SU-DHL-6 (cell line): ENCODE data around the gene STARD8.

Source experiments
- H2AFZ ChIP-seq: fragments of 200-600 bp; sonication (generic); 2 replicates; pipeline ENCODE4 v1.6.1; 2014; ENCODE audit warnings: low read depth, mild to moderate bottlenecking, moderate library complexity, mixed read lengths, antibody characterized with exemption, low read length; ENCODE audit not compliant: severe bottlenecking
- H3F3A ChIP-seq: fragments of 200-600 bp; shearing (Covaris generic); 2 replicates; pipeline ENCODE4 v1.6.0; 2016; ENCODE audit warnings: antibody characterized with exemption, mild to moderate bottlenecking; ENCODE audit not compliant: insufficient read depth
- H3K27ac ChIP-seq: fragments of 200-600 bp; sonication (generic); 2 replicates; pipeline ENCODE4 v1.5.1; 2016; ENCODE audit warnings: low read depth, mild to moderate bottlenecking, low read length, moderate library complexity, mixed read lengths
- H3K27me3 ChIP-seq: fragments of 200-600 bp; sonication (generic), shearing (Covaris generic); 2 replicates; pipeline ENCODE4 v1.6.0; 2014; ENCODE audit warnings: mild to moderate bottlenecking, low read length
- H3K36me3 ChIP-seq: fragments of 200-600 bp; sonication (generic); 2 replicates; pipeline ENCODE4 v1.6.1; 2014; ENCODE audit warnings: mild to moderate bottlenecking, low read length, mixed read lengths
- H3K4me2 ChIP-seq: fragments of 300-600, 200-600 bp; shearing (Covaris generic), sonication (generic); 2 replicates; pipeline ENCODE4 v1.6.0; 2014; ENCODE audit warnings: low read length, low read depth, mild to moderate bottlenecking; ENCODE audit not compliant: poor library complexity, severe bottlenecking
- H3K4me3 ChIP-seq: fragments of 200-600 bp; sonication (generic); 2 replicates; pipeline ENCODE4 v1.5.1; 2014; ENCODE audit warnings: antibody characterized with exemption, low read length, mild to moderate bottlenecking, mixed read lengths; ENCODE audit not compliant: insufficient read depth, poor library complexity, severe bottlenecking
- H3K79me2 ChIP-seq: fragments of 200-600 bp; sonication (generic); 2 replicates; pipeline ENCODE4 v1.6.1; 2014; ENCODE audit warnings: mild to moderate bottlenecking, low read length, moderate library complexity; ENCODE audit not compliant: insufficient read depth
- H3K9ac ChIP-seq: fragments of 200-600 bp; sonication (generic); 2 replicates; pipeline ENCODE4 v1.7.0; 2014; ENCODE audit warnings: mild to moderate bottlenecking, low read length
- H3K9me2 ChIP-seq: fragments of 200-600 bp; sonication (generic); replicated peaks from 2 replicates; pipeline ENCODE4 v1.6.1; 2014; ENCODE audit warnings: low read length; ENCODE audit not compliant: insufficient read depth
- H3K9me3 ChIP-seq: fragments of 200-600 bp; sonication (generic); 2 replicates; pipeline ENCODE4 v1.6.1; 2014; ENCODE audit warnings: low read length, mixed read lengths; ENCODE audit not compliant: insufficient read depth
- H4K20me1 ChIP-seq: fragments of 200-600 bp; sonication (generic); 2 replicates; pipeline ENCODE4 v1.6.1; 2014; ENCODE audit warnings: low read depth, mild to moderate bottlenecking, antibody characterized with exemption, low read length, moderate library complexity, mixed read lengths
- CTCF ChIP-seq: fragments of 200-600 bp; sonication (generic); IDR thresholded peaks from one replicate; pipeline ENCODE4 v1.5.1; 2017; ENCODE audit warnings: antibody characterized with exemption, mild to moderate bottlenecking, low read length, moderate library complexity; ENCODE audit not compliant: insufficient read depth, poor library complexity, severe bottlenecking
- EZH2phosphoT487 ChIP-seq: fragments of 200-600 bp; sonication (generic), shearing (Covaris generic); conservative IDR thresholded peaks from 2 replicates; pipeline ENCODE4 v1.6.1; 2018; ENCODE audit warnings: mild to moderate bottlenecking, antibody characterized with exemption, low read length, moderate library complexity, mixed read lengths

STARD8 gene

GRCh38 chrX:68682790-68683189 lies 35.3 kb downstream of the STARD8 start:
- no peaks in the 10 kb centered on the region for H4K20me1 ChIP-seq
- H3K4me3 ChIP-seq, result no peak overlapping the region
- H3K4me2 ChIP-seq, result no peak overlapping the region
- TF ChIP-seq CTCF (no peak), EZH2phosphoT487 (no peak)
- H3K36me3 ChIP-seq, result no peaks in the 10 kb centered on the region
- H3K9me2 ChIP-seq, result no peaks in the 10 kb centered on the region
- no peaks in the 10 kb centered on the region for H3K79me2 ChIP-seq
- no peak overlapping the region for H2AFZ ChIP-seq
- H3K27ac ChIP-seq, result no peak overlapping the region
- no peaks in the 10 kb centered on the region for H3F3A ChIP-seq
- H3K9ac ChIP-seq, result no peak overlapping the region
- no peaks in the 10 kb centered on the region for H3K9me3 ChIP-seq
- no peaks in the 10 kb centered on the region for H3K27me3 ChIP-seq

- Histone ChIP-seq H3F3A (no peaks in the 10 kb centered on the region), H3K4me2 (no peak overlapping the region), H3K9me3 (no peaks in the 10 kb centered on the region), H3K27ac (no peak overlapping the region), H3K36me3 (no peaks in the 10 kb centered on the region), H3K79me2 (no peaks in the 10 kb centered on the region), H3K4me3 (no peak overlapping the region), H3K9ac (no peak overlapping the region), H3K27me3 (no peaks in the 10 kb centered on the region), H3K9me2 (no peaks in the 10 kb centered on the region), H4K20me1 (no peaks in the 10 kb centered on the region), H2AFZ (no peak overlapping the region)
- no peak for TF ChIP-seq CTCF
- TF ChIP-seq EZH2phosphoT487, result no peak
Observed at GRCh38 chrX:68683580-68683979, 36.1 kb downstream of the STARD8 start.

GRCh38 chrX:68684291-68684918 lies 36.9 kb downstream of the STARD8 start:
- H3K27me3 ChIP-seq, result no peaks in the 10 kb centered on the region
- H3K4me3 ChIP-seq, result no peak overlapping the region
- H2AFZ ChIP-seq, result no peak overlapping the region
- TF ChIP-seq CTCF (no peak), EZH2phosphoT487 (no peak)
- H3K9me3 ChIP-seq, result no peaks in the 10 kb centered on the region
- H3K4me2 ChIP-seq, result no peak overlapping the region
- no peak overlapping the region for H3K9ac ChIP-seq
- H4K20me1 ChIP-seq, result no peaks in the 10 kb centered on the region
- no peaks in the 10 kb centered on the region for H3K9me2 ChIP-seq
- no peaks in the 10 kb centered on the region for H3F3A ChIP-seq
- H3K27ac ChIP-seq, result no peak overlapping the region
- H3K79me2 ChIP-seq, result no peaks in the 10 kb centered on the region
- no peaks in the 10 kb centered on the region for H3K36me3 ChIP-seq
